Left renal cortex interstitium (tissue), 4 donors: Measurements from ENCODE around the gene ZNF641. TPM values are rescaled to one million over a fixed set of nuclear protein-coding genes. Genes with fewer than 3 reads are reported as not detected.

Experiments
- DNase-seq, 4 donors: peaks; one replicate each; pipeline ENCODE4 v3.0.0-alpha.2; 2013; ENCODE audit warnings: low read depth in 4 of 4, low spot score in 2 of 4, missing footprints in 1 of 4
- polyA plus RNA-seq, 4 donors: library from polyadenylated mRNA; unstranded; fragments of 120-200 nt; gene quantifications; one replicate each; pipeline ENCODE4 v1.2.1, GENCODE V29; 2013; ENCODE audit not compliant: insufficient read length in 4 of 4

The ZNF641 gene
- polyA plus RNA-seq, result 10 to 100 TPM; 20.7 to 29.9 (median 27.0) TPM

- DNase-seq, result peak in 3 of 4 donors; percentile 41 to 63 (median 59)
Measured at GRCh38 chr12:48350249-48351021, at the start of gene ZNF641. Gene ZNF641 (minus strand): TSS chr12:48350919. CDS start chr12:48348090, 2,829 bp downstream.

GRCh38 chr12:48390026-48390425 lies 39.3 kb upstream of the ZNF641 start:
- DNase-seq, result peak in 1 of 4 donors; percentile 4

DNA sequence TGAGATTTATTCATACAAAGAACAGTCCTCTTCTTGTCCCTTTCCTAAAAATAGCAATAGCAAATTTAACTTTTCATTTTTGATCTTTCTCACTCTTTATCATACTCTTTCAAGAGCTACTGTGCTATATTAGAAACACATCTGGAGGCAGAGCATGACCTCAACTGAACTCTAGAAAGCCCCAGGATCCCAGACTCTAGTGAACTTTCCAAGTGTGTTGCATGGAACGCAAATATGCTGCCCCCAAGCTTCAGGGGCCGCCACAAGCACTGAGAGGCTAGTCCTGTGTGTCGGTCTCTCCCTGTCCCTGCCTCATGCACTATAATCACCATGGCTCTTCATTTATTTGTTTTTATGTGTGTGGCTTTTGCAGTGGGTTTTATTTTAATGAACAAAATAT lies 38.7 kb upstream of the ZNF641 start:
- DNase-seq, result no peak

DNA sequence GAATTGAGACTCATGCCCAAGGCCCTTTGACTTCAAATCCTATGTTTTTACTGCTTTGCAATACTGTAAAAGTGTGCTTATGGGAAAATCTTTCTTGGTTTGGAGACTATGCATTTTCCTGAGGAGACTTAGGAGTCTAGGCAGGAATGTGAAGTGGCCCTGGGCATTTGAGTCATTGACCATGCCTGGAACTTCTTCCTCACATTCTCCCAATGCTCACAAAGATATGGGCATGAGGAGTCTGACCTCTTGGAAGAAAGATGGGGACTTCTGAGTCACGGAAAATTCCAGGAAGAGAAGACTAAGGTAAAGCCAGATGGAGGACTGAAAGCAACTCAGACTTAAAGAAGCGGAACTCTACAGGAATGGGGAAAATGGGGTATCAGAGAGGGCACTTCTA lies 38.2 kb upstream of the ZNF641 start:
- no peak for DNase-seq

DNA sequence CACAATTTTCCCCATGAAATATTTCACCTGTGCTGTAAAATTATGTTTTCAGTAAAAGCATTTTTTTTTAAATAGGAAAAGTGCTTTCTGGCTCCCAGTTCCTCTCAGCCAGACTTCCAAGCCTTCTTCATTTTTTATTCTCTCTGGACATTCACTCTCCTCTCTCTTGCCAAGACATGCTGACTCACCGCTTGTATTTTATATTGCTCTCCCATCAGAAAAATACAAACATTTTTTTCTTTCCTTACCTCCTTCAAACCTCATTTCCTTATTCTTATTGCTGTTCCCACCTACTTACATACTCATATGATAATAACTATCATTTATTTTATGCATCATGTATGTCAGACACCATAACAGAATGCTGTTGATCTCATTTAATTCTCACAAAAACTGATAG lies 37.7 kb upstream of the ZNF641 start:
- no peak for DNase-seq

DNA sequence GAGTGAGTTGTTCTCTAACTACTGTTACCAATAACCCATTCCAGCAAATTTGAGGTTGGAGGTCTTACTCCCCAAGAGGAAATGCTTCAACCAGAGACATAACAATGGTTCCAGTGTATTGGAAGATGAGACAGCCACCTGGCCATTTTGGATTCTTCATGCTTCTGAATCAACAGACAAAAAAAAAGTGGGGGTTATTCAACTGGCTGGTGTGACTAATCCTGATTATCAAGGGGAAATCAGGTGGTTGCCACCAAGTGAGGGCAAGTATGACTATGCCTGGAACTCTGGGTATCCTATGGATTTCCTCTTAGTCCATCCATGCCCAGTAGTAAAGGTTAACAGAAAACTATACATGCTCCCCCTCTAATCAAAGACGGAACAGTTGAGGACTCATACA lies 29.9 kb upstream of the ZNF641 start:
- no peak for DNase-seq

DNA sequence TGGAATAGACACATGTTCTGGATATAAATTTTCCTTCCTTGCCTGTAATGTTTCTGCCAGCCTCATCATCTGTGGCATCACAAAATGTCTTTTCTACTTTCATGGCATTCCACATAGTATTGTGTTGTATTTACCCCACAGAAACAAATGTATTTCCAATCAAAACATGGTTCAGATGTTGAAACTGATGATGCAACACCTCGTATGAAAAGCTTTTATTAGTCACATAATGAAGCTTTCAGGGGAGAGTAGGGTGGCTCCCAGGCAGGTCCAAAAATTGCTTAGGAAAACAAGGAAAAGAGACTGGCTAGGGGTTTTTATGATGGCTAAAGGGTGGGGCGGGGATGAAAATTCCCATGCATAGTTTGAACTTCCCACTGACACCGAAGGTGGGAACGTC lies 29.1 kb upstream of the ZNF641 start:
- no peak for DNase-seq

- no peak for DNase-seq
Measured at GRCh38 chr12:48377646-48378045, 26.9 kb upstream of the ZNF641 start.

DNA sequence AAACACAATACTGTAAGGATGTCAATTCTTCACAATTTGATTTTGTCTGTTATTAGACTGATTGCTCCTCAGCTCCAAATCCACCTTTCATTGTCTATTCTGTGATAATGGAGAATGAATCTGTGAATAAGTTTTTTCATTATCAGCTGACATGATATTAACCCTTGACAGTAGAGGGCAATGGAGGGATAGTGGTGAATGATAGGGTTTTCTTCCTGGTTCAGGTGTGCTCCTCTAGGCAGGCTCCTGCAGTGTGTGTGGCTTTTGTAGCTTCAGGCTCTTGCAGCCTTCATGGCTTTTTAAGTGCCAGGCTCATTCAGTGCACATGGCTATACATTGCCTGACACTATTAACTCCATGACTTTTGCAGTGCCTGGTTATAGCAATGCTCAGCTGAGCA lies 23.4 kb upstream of the ZNF641 start:
- no peak for DNase-seq

DNA sequence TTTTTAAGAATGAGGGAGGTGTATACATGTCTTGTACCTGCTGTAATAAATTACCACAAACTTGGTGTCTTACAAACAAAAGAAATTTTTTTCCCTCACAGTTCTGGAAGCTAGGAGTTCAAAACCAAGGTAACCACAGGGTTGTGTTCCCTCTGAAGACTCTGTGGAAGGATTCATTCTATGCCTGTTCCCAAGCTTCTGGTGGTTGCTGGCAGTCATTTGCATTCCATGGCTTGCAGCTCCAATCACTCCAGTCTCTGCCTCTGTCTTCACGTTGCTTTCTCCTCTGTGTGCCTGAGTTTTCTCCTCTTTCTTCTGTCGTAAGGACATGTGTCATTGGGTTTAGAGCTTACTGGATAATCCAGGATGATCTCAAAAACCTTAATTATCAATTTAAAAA lies 15.4 kb upstream of the ZNF641 start:
- DNase-seq, result no peak

DNA sequence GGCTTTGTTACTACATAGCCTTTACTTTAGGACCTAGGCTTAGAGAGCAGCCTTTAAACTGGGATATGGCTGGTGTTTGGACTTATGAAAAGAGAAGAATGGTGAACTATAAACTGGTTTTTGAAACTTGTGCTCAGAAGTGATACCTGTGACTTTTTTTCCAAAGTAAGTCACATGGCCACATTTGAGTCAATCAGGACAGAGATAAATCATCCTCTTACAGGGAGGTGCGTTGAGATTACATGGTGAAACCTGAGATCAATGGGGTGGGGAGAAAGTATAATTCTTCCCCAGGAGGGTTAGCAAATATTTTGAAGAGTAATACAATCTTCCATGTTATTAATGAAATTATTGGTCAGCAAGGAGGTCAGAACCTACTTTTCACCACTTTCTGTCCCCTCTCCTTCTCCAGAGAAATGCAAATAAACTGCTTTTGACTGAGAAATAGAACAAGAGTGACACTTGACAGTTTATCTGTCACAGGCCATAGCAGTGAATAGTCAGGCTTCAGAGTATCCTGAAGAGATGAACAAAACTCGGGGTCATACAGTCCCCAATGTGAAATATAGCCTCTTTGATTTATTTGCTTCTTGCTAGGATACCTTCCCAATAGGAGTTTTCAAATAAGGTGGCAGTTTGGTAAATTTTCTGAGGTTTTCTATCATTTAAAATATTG lies 11.1 kb upstream of the ZNF641 start:
- DNase-seq, result no peak

- no peak for DNase-seq
Measured at GRCh38 chr12:48358937-48359513, 8.3 kb upstream of the ZNF641 start.

- no peak for DNase-seq
Measured at GRCh38 chr12:48356041-48356768, 5.5 kb upstream of the ZNF641 start.

DNA sequence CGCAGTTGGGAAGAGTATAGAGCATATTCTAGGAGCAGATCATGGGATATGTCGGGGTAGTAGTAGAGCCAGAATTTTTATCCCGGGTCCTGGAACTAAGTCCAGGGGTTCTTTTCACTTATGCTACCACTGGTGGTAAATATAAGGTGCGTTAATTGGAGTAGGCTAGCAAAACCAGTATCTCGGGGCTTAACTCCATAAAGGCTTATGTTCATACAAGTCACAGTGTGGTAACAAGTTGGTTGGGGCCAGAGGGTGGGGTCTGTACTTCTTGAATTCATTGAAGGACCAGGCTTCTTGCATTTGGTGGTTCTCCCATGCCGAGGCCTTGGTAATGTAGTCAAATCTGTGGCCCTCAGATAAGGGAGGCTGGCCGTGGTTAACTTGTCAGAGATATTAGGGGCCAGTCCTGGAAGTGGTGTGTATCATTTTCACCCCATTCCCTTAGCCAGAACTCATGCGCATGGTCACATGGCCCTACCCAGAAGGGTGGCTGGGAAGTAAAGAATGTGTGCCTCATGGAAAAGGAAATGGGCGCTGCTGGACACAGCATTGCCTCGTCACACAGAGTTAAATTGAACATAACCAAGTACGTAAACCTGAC lies 1.5 kb upstream of the ZNF641 start:
- DNase-seq, result no peak

DNA sequence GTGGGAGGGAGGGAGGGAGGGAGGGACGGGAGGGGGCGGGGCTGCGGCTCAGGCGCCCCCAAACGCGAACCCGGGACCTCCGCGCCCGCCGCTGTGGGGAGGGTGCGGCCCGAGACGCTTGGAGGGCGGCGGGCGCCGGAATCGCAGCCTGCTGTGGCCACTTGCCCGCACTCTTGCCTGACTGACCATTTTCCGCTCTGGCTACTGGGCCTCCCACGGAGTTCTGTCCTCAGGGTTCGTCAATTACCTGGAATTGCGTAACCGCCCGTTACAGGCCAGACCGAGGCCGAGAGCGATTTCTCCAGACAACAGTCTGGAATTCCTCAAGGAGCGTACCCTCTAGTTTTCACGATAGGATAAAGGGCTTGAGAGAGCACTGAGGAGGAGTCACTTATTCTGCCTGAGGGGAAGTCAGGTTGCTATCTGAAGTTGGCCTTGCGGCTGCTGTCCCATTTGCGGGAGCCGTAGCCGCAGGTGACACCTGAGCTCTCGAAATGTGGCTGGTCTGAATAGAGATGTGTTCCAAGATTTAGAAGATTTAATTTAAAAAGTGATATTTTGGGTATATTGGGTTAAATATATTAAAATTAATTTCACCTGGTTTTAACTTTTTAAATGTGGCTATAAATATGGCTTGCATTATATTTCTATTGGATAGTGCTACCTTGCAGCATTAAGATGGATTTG lies 446 bp upstream of the ZNF641 start:
- DNase-seq, result peak in 3 of 4 donors; percentile 51 to 58 (median 53)

- DNase-seq, result no peak
Measured at GRCh38 chr12:48349471-48349870, 1.2 kb downstream of the ZNF641 start.

DNA sequence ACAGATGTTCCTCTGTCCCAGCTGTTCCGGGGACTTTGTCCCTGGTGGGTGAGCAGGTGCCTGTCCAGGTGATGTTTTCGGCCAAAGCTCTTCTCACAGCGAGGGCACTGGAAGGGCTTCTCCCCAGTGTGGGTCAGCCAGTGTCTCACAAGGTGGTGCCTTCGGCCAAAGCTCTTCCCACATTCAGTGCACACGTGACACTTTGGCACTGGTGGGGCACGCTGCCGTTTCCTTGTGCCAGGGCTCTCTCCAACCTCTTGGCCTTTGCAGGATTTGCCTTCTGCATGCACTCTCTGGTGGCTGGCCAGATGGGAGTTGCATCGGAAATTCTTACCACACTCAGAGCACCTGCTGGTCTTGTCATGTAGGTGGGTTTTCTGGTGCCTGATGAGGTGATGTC lies 7.7 kb downstream of the ZNF641 start:
- no peak for DNase-seq

DNA sequence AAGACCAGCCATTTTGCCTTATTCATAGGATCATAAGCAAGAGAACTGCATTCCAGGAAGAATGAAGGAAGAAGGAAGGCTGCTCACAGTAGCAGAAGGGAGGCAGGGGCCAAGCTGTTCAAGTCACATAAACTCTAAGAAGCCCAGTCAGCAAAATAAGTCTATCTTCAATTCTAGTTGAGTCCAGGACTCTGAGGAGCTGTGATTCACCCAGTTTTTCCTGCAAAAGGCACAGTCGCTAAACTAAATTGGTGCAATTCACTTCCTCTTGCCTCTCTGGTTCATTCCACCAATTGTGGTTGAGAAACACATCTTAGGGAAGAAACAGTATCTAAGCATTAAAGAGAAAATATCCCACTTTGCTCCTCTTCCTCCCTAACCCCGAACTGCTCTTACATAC lies 9.8 kb downstream of the ZNF641 start:
- no peak for DNase-seq

GRCh38 chr12:48339442-48340117 lies 11.1 kb downstream of the ZNF641 start:
- DNase-seq, result no peak

DNA sequence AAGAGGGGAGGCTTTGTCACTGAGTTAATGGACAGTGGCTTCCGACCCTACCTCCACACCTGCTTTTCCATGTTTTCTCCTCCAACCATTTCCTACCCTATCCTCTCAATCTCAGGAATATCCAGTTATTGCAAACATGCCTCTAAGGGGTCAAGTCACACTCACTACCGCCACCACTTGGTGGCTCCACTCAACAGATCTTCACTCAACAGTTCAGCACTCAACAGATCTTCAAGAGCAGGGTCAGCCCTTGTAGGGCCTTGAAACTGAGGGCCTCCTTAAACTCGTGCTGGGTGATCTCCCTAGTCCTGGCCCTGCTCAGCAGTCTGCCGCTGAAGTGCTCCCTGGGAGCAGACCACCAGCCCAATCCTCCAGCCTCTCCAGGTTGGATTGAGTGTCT lies 14.2 kb downstream of the ZNF641 start:
- DNase-seq, result no peak
